GM06990 (cell line): ENCODE results near the gene PTCH2.
"Not testable (repeated sequence)": the region's sequence is repeated elsewhere in the genome, so short reads cannot be mapped to it uniquely, and the experiment has no call there.

Experiments used
- DNase-seq: peaks from one replicate; pipeline ENCODE4 v3.0.0-alpha.2; 2011; ENCODE audit not compliant: insufficient read length; ENCODE audit errors: extremely low read depth
- H3K27me3 ChIP-seq: replicated peaks from 2 replicates; pipeline ENCODE4 v1.6.0; 2011; ENCODE audit warnings: low read length; ENCODE audit not compliant: control insufficient read depth, insufficient read depth
- H3K36me3 ChIP-seq: 2 replicates; pipeline ENCODE4 v1.5.1; 2011; ENCODE audit warnings: low read length; ENCODE audit not compliant: control insufficient read depth, insufficient read depth
- H3K4me3 ChIP-seq: replicated peaks from 2 replicates; pipeline ENCODE4 v1.5.1; 2011; ENCODE audit warnings: low read depth, mild to moderate bottlenecking, control low read depth, low read length
- CTCF ChIP-seq: IDR thresholded peaks from 2 replicates; pipeline ENCODE4 v1.5.1; 2011; ENCODE audit warnings: low read length, control low read depth, mild to moderate bottlenecking, inconsistent platforms; ENCODE audit not compliant: insufficient read depth, poor library complexity, severe bottlenecking

The PTCH2 gene

GRCh38 chr1:44819196-44819607 lies 23.9 kb downstream of the PTCH2 start:
- TF ChIP-seq CTCF, result no peak
- DNase-seq, result peak; percentile 80
- Histone ChIP-seq H3K36me3 (no peaks in the 10 kb centered on the region), H3K4me3 (peak overlapping the region; percentile 44), H3K27me3 (no peaks in the 10 kb centered on the region)

- DNase-seq, result no peak
- no peak overlapping the region for H3K4me3 ChIP-seq
- no peaks in the 10 kb centered on the region for H3K27me3 ChIP-seq
- no peak for TF ChIP-seq CTCF
- no peaks in the 10 kb centered on the region for H3K36me3 ChIP-seq
Observed at GRCh38 chr1:44817771-44818495, 25.1 kb downstream of the PTCH2 start.

GRCh38 chr1:44817307-44817706 lies 25.7 kb downstream of the PTCH2 start:
- H3K27me3 ChIP-seq, result no peaks in the 10 kb centered on the region
- no peak for DNase-seq
- no peak for TF ChIP-seq CTCF
- H3K36me3 ChIP-seq, result no peaks in the 10 kb centered on the region
- no peak overlapping the region for H3K4me3 ChIP-seq

- not testable (repeated sequence) for H3K4me3 ChIP-seq, H3K36me3 ChIP-seq, H3K27me3 ChIP-seq, DNase-seq
Observed at GRCh38 chr1:44815926-44816325, 27.1 kb downstream of the PTCH2 start.

GRCh38 chr1:44812822-44813543 lies 30.1 kb downstream of the PTCH2 start:
- Histone ChIP-seq H3K36me3 (no peaks in the 10 kb centered on the region), H3K4me3 (no peak overlapping the region; the same call in 1 of the 2 replicates), H3K27me3 (no peaks in the 10 kb centered on the region)
- no peak for DNase-seq
- TF ChIP-seq CTCF, result no peak

- no peak for DNase-seq
- Histone ChIP-seq H3K27me3 (no peaks in the 10 kb centered on the region), H3K36me3 (peaks cover 7% of the 10 kb centered on the region), H3K4me3 (no peak overlapping the region)
- TF ChIP-seq CTCF, result no peak
Observed at GRCh38 chr1:44811234-44811633, 31.8 kb downstream of the PTCH2 start.

- H3K36me3 ChIP-seq, H3K4me3 ChIP-seq, H3K27me3 ChIP-seq, DNase-seq: not testable (repeated sequence)
Observed at GRCh38 chr1:44810762-44811105, 32.3 kb downstream of the PTCH2 start.
